ENCODE measurements around the gene HYPK.
"Not testable (repeated sequence)": the region's sequence is repeated elsewhere in the genome, so short reads cannot be mapped to it uniquely, and the experiment has no call there.

The HYPK gene

GRCh38 chr15:43821505-43821904 is 21.1 kb downstream of the HYPK start:
- TF ChIP-seq CTCF (IDR thresholded peaks at IDR 0.05), result no peak
- no peaks in the 10 kb centered on the region for H3K27me3 ChIP-seq
- H3K4me3 ChIP-seq (ENCODE audit: low read depth in 1 of 2, low read length in 1 of 2), result no peak overlapping the region
- no peak overlapping the region for H3K27ac ChIP-seq
- H3K4me1 ChIP-seq (ENCODE audit: control insufficient read depth in 1 of 2, insufficient read depth in 1 of 2, low read depth in 1 of 2, low read length in 1 of 2), result peaks cover 11 to 17% of the 10 kb centered on the region in 2 experiments
- peaks cover 10% of the 10 kb centered on the region for H3K36me3 ChIP-seq
- H3K9me3 ChIP-seq, result no peaks in the 10 kb centered on the region

- Histone ChIP-seq H3K36me3 (no peaks in the 10 kb centered on the region), H3K27ac (peak within 1 kb of the TSS; percentile 93), H3K4me3 (ENCODE audit: low read depth in 1 of 2, low read length in 1 of 2) (peak within 1 kb of the TSS; percentile 73 to 79), H3K9me3 (no peaks in the 10 kb centered on the region), H3K27me3 (no peaks in the 10 kb centered on the region), H3K4me1 (ENCODE audit: control insufficient read depth in 1 of 2, insufficient read depth in 1 of 2, low read depth in 1 of 2, low read length in 1 of 2) (peaks cover 22 to 32% of the 10 kb centered on the region in 2 experiments)
- peak; percentile 14 for TF ChIP-seq CTCF (IDR thresholded peaks at IDR 0.05)
Observed at GRCh38 chr15:43824302-43825246, 24.2 kb downstream of the HYPK start, which contains the start of gene MFAP1. MFAP1 (minus strand) TSS chr15:43824690; CDS start chr15:43824569, 121 bp downstream.

GRCh38 chr15:43825305-43825704 is 24.9 kb downstream of the HYPK start:
- Histone ChIP-seq H3K4me3 (ENCODE audit: low read depth in 1 of 2, low read length in 1 of 2) (peak overlapping the region; percentile 73 to 79), H3K4me1 (ENCODE audit: control insufficient read depth in 1 of 2, insufficient read depth in 1 of 2, low read depth in 1 of 2, low read length in 1 of 2) (peaks cover 22 to 32% of the 10 kb centered on the region in 2 experiments)
- H3K27me3 ChIP-seq, H3K9me3 ChIP-seq, H3K27ac ChIP-seq, H3K36me3 ChIP-seq: not testable (repeated sequence)

GRCh38 chr15:43826029-43826507 is 25.7 kb downstream of the HYPK start:
- Histone ChIP-seq H3K4me3 (ENCODE audit: low read depth in 1 of 2, low read length in 1 of 2) (peak overlapping the region in 1 of 2 experiments; percentile 72), H3K9me3 (no peaks in the 10 kb centered on the region), H3K27me3 (no peaks in the 10 kb centered on the region), H3K36me3 (no peaks in the 10 kb centered on the region), H3K4me1 (ENCODE audit: control insufficient read depth in 1 of 2, insufficient read depth in 1 of 2, low read depth in 1 of 2, low read length in 1 of 2) (peaks cover 22 to 32% of the 10 kb centered on the region in 2 experiments), H3K27ac (peak overlapping the region; percentile 42)
- TF ChIP-seq CTCF (IDR thresholded peaks at IDR 0.05), result no peak

GRCh38 chr15:43826508-43827341 is 26.3 kb downstream of the HYPK start, which contains the start of gene WDR76:
WDR76 (plus strand) TSS chr15:43827002; CDS start chr15:43827033, 31 bp downstream.
- Histone ChIP-seq H3K4me1 (ENCODE audit: control insufficient read depth in 1 of 2, insufficient read depth in 1 of 2, low read depth in 1 of 2, low read length in 1 of 2) (peaks cover 22 to 32% of the 10 kb centered on the region in 2 experiments), H3K36me3 (no peaks in the 10 kb centered on the region), H3K9me3 (no peaks in the 10 kb centered on the region), H3K27me3 (no peaks in the 10 kb centered on the region), H3K4me3 (ENCODE audit: low read depth in 1 of 2, low read length in 1 of 2) (peak within 1 kb of the TSS; percentile 51 to 72), H3K27ac (peak within 1 kb of the TSS; percentile 42)
- no peak for TF ChIP-seq CTCF (IDR thresholded peaks at IDR 0.05)

Data from neutrophil (primary cell).